Kidney glomerular epithelial cell (primary cell): Measurements from ENCODE around the gene NKAPD1.
"Not testable (repeated sequence)": the region's sequence is repeated elsewhere in the genome, so short reads cannot be mapped to it uniquely, and the experiment has no call there.

Experiments
- DNase-seq: peaks from one replicate; lab custom pipeline; 2025; lab: John Stamatoyannopoulos, UW

The NKAPD1 gene

GRCh38 chr11:112086422-112087191 is 12.5 kb downstream of the NKAPD1 start, which contains the start of the genes SDHD and TIMM8B:
SDHD (plus strand) TSS chr11:112086873; CDS start chr11:112086908, 35 bp downstream.
TIMM8B (minus strand) TSS chr11:112086756; CDS start chr11:112086723, 33 bp downstream.
- peak; percentile 93 for DNase-seq

- no peak for DNase-seq
Measured at GRCh38 chr11:112087212-112087611, 13.1 kb downstream of the NKAPD1 start.

- DNase-seq: not testable (repeated sequence)
Measured at GRCh38 chr11:112095302-112095701, 21.2 kb downstream of the NKAPD1 start.

DNA sequence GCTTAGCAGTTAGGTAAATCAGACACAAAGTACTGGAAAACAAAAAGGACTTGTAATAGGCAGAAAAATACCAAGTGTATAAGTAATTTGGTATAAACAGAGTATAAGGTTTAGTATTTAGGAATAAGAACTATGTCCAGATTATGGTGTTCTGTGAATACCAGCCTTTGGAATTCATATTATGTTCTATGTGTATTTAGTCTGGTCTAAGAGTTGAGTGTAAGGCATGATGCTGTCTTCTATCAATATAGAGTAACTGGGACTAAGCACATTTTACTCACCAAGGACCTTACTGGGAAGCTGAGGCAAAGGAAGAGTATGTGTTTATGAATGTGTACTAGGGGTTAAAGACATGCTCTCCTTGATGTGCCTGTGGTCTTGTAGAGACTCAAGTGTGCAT is 22.1 kb downstream of the NKAPD1 start:
- no peak for DNase-seq

DNA sequence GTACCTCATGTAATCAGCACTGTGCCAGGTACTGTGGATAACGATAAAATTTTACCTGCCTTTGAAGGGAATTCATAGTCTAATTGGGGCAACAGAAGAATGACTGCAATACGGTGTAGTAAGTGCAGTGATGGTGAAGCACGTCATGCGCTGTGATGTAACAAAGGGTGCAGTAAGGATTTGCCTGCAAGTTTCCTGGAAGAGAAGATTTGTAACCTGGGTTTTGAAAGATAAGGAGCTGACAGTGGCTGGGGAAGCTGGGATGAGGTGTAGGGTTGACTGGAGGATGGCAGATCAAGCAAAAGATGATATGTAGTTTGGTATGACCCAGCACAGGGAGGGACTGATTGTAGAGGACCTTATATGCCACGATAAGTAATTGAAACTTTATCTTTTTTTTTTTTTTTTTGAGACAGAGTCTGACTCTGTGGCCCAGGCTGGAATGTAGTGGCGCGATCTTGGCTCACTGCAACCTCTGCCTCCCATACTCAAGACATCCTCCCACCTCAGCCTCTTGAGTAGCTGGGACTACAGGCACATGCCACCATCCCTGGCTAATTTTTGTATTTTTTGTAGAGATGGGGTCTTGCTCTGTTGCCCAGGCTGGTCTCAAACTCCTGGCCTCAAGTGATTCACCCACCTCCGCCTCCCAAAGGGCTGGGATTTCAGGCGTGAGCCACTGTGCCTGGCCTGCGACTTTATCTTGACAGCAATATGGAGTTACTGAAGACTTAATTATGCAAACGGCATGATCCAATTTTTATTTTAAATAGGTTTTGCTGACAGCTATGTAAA is 23.8 kb downstream of the NKAPD1 start:
- DNase-seq: no peak

DNA sequence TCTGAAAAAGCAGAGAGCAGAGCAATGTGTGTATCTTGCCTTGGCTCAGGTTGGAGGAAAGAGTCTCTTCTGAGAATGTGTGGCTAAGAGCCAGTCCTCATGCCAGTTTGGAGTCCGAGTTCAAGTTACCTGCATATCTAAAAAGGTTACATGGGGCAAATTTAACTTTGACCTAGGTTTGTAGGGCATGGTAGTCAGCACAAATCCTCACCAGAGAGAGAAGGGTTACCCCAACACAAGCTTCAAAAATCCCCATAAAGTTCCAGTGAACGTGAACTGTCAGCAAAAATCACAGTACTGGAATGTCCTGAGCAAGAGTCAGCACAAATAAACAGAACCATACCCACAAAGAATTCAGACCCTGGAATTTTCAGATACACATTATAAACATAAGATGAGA is 26.4 kb downstream of the NKAPD1 start:
- peak; percentile 7 for DNase-seq

DNA sequence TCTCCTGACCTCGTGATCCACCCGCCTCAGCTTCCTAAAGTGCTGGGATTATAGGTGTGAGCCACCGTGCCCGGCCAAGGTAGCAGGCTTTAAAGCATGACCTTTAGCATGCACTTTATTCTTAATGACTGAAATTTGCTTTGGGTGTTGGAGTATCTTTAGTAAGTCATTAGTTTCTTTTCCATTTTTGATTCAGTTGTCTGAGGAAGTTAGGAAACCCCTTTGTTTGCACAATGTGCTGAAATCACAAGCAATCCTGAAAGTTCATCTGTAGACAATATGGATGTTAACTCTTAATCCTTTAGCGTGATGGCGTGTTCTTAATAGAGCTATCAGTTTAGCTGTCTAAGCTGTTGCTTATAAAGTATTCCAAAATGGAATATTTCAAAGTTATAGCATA is 29.3 kb downstream of the NKAPD1 start:
- DNase-seq: no peak

- DNase-seq: peak; percentile 35
Measured at GRCh38 chr11:112106070-112106469, 32.0 kb downstream of the NKAPD1 start.

DNA sequence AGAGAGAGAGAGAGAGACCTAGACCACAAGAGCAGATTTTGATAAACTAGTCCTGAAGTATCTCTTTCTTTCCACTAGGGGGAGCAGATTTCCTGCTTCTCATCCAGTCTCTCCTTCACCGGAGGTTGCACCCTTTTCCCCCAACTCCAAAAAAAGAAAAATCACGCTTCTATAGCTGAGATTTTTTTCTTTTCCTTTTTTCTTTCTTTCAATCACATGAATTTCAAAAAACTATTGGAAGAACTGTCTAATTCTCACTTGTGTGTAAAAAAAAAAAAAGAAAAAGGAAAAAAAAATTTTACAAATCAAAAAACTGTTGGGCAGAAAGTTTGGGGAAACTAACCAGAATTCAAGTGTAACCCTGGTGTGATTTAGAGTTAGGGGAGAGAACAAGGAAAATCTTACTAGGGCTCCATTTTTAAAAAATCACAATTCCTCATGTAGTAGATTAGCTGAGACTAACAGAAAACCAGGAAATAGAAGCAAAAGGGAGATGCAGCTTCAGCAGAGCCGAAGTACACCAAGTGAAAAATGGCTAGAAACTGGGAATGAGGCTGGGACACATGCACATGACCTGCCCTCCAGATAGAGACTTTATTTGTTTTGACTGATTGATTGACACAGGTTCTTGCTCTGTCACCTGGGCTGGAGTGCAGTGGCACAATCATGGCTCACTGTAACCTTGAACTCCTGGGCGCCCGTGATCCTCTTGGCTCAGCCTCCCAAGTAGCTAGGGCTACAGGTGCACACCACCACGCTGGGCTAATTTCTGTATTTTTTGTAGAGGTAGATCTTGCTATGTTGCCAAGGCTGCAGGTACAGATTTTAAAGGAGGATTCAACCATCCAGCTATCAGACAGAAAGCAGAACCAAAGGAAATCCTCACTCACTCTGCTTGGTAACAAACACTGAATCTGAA is 39.7 kb downstream of the NKAPD1 start:
- DNase-seq: peak; percentile 60

- DNase-seq: no peak
Measured at GRCh38 chr11:112114460-112114859, 40.4 kb downstream of the NKAPD1 start.

- no peak for DNase-seq
Measured at GRCh38 chr11:112115386-112115785, 41.3 kb downstream of the NKAPD1 start.

DNA sequence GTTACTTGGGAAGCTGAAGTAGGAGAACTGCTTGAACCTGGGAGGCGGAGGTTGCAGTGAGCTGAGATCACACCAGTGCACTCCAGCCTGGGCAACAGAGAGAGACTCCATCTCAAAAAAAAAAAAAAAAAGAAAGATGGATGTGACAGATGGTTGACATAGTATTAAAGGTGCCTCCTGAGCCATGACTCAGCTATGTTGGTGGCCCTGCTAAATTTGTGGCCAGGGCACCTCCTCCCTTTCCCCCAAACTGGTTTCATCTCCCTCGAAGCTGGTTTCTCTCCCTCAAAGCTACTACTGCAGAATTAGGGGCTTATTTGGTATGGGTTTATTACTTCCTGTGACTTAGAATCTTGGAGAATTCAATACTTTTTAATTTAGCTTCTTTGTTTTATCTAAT is 44.1 kb downstream of the NKAPD1 start:
- no peak for DNase-seq

DNA sequence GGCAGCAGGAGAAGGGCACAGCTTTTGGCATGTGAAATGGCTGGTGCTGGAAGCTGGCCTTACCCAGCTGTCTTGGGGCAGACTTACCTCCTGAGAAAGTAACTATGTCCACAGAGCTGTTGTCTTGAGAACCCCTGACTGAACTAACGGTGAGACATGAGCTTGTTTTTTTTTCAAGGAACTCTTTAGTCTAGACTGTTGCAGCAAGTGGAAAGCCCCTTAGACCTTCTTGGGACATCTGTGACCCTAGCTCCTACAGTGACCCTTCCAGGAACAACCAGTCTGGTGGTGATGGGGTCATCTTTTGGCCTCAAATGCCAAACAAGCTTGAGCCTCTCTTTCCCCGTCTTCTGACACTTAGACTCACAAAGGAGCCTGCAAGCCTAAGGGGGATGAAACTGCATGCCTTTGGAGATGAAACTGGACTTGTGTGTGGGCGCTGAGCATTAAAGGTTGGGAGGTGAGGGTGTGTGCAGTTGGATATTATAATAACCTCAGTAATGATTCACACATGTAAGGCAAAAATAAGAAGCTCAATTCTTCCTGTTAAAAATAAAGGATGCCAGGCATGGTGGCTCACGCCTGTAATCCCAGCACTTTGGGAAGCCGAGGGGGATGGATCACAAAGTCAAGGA is 48.0 kb downstream of the NKAPD1 start:
- no peak for DNase-seq

DNA sequence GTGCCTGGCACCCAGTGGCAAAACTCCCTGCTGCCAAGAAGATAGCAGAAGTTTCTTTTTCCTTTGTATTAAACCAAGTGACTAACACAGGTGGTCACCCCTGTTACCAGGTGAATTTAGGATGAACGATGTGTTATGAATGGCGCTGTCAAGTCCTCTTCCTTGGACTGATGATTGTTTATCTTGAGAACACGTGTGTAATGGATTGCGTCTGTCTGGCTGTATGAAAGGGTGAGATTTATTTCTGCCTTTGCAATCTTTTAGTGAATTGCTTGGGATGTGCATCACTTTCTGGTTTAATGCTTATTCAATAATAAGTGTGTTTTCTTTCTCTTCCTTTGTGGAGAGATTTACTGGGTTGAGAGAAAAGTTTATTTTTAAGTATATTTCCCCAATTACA is 49.0 kb downstream of the NKAPD1 start:
- no peak for DNase-seq

- DNase-seq: no peak
Measured at GRCh38 chr11:112127056-112127455, 53.0 kb downstream of the NKAPD1 start.

DNA sequence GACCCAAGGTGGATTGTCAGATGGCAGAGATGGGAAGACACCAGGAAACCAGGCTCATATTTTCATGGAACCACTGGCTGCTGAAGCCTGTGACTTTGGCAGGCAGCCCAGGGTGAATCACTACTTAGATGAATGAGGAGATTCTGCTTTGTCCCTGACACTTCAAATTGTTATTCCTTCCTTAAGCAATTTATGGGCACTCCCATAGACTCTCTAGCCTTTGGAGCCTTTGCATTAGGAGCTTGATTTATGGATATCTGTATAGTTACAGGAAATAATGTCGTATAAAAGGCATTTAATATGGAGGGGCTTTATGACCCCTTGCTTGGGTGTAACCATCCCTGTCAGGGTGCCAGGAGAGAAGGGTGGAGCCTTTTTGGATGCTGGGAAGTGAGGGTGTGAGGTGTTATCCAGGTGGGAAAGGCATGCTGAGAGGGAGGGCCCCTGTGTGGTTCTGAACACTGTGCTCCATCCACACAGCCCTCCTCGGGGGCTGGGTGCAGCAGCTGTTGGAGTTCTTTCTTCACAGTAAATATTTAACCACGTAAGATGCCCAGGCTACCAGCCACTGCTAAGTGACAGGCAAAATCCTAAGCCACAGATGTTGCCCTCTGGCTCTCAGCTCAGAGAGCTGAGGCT is 54.5 kb downstream of the NKAPD1 start:
- DNase-seq: peak; percentile 43

- DNase-seq: no peak
Measured at GRCh38 chr11:112129656-112130055, 55.6 kb downstream of the NKAPD1 start.

GRCh38 chr11:112132737-112133136 is 58.6 kb downstream of the NKAPD1 start:
- no peak for DNase-seq

GRCh38 chr11:112134473-112134872 is 60.4 kb downstream of the NKAPD1 start:
- DNase-seq: no peak
